WTC11 (cell line): Measurements from ENCODE around the gene GPR152. TPM values are rescaled to one million over a fixed set of nuclear protein-coding genes. Genes with fewer than 3 reads are reported as not detected.

ENCODE experiments used
- ATAC-seq: fragments of 200-7000 bp; cut with Tn5 transposase; 2 replicates; pipeline ENCODE4 v1.10.0; 2021; ENCODE audit warnings: mild to moderate bottlenecking, moderate library complexity
- CTCF ChIA-PET: fragments of 300-600 bp; sonication (Branson Sonifier 250); formaldehyde crosslinking; loops from one replicate; lab custom pipeline; 2021; ENCODE audit warnings: antibody characterized with exemption; lab: Charles Lee
- POLR2A ChIA-PET: fragments of 350-600 bp; sonication (Branson Sonifier 250); formaldehyde crosslinking; loops from one replicate; lab custom pipeline; 2021; ENCODE audit warnings: antibody characterized with exemption; lab: Charles Lee
- DNase-seq: peaks from one replicate; pipeline ENCODE4 v3.0.0; 2021; ENCODE audit warnings: low spot score
- H3K27ac Mint-ChIP-seq: 2 replicates; pipeline ENCODE4 v1.8.0; 2021; ENCODE audit warnings: mixed read lengths
- H3K27me3 Mint-ChIP-seq: 2 replicates; pipeline ENCODE4 v1.8.0; 2021; ENCODE audit warnings: low read depth, mild to moderate bottlenecking, moderate library complexity, mixed read lengths
- H3K36me3 Mint-ChIP-seq: 2 replicates; pipeline ENCODE4 v1.8.0; 2021; ENCODE audit warnings: mixed read lengths
- H3K4me1 Mint-ChIP-seq: 2 replicates; pipeline ENCODE4 v1.8.0; 2022; ENCODE audit warnings: mixed read lengths
- H3K4me3 Mint-ChIP-seq: 2 replicates; pipeline ENCODE4 v1.8.0; 2021; ENCODE audit warnings: mild to moderate bottlenecking, moderate library complexity, mixed read lengths
- H3K9me3 Mint-ChIP-seq: 2 replicates; pipeline ENCODE4 v1.8.0; 2021; ENCODE audit warnings: mixed read lengths
- ATF1 ChIP-seq: sonication (generic); formaldehyde crosslinking; IDR thresholded peaks from 2 replicates; pipeline ENCODE4 v1.8.1; 2023; ENCODE audit warnings: mild to moderate bottlenecking, moderate library complexity, missing genetic modification reagents
- MXD4 ChIP-seq: fragments of 250-450 bp; sonication (Bioruptor Pico); IDR thresholded peaks from 2 replicates; pipeline ENCODE4 v1.8.0; 2021; ENCODE audit warnings: mild to moderate bottlenecking, moderate library complexity, borderline replicate concordance
- PRRX2 ChIP-seq: fragments of 250-450 bp; sonication (Bioruptor Pico); IDR thresholded peaks from 2 replicates; pipeline ENCODE4 v1.8.0; 2021; ENCODE audit warnings: mild to moderate bottlenecking
- RORB ChIP-seq: fragments of 250-450 bp; sonication (Bioruptor Pico); IDR thresholded peaks from 2 replicates; pipeline ENCODE4 v1.9.0; 2021; ENCODE audit warnings: mild to moderate bottlenecking
- SOX15 ChIP-seq: fragments of 250-450 bp; sonication (Bioruptor Pico); IDR thresholded peaks from 2 replicates; pipeline ENCODE4 v1.9.0; 2021; ENCODE audit warnings: mild to moderate bottlenecking
- TCF7 ChIP-seq: sonication (generic); formaldehyde crosslinking; IDR thresholded peaks from 2 replicates; pipeline ENCODE4 v1.8.0; 2022; ENCODE audit warnings: mild to moderate bottlenecking, low read depth, missing genetic modification reagents, moderate library complexity
- ZNF232 ChIP-seq: sonication (generic); formaldehyde crosslinking; IDR thresholded peaks from 2 replicates; pipeline ENCODE4 v1.8.0; 2022; ENCODE audit warnings: mild to moderate bottlenecking, missing genetic modification reagents
- ZNF423 ChIP-seq: fragments of 250-450 bp; sonication (Bioruptor Pico); IDR thresholded peaks from 2 replicates; pipeline ENCODE4 v2.1.2; 2022; ENCODE audit warnings: mild to moderate bottlenecking, moderate library complexity
- total RNA-seq: library from RNA; stranded (reverse); gene quantifications from 3 replicates; pipeline ENCODE4 v1.2.3, GENCODE V29; 2021
- TF ChIP-seq, protein P1 (sequence below): sonication (generic); formaldehyde crosslinking; IDR thresholded peaks from 2 replicates; pipeline ENCODE4 v1.8.1; 2023; ENCODE audit warnings: mild to moderate bottlenecking, missing genetic modification reagents, moderate library complexity
- TF ChIP-seq, protein P2 (sequence below): sonication (generic); formaldehyde crosslinking; IDR thresholded peaks from 2 replicates; pipeline ENCODE4 v1.8.0; 2023; ENCODE audit warnings: mild to moderate bottlenecking, missing genetic modification reagents
- TF ChIP-seq, protein P3 (sequence below): fragments of 250-450 bp; sonication (Bioruptor Pico); conservative IDR thresholded peaks from 2 replicates; pipeline ENCODE4 v1.9.0; 2021; ENCODE audit warnings: mild to moderate bottlenecking
- TF ChIP-seq, protein P4 (sequence below): sonication (generic); formaldehyde crosslinking; IDR thresholded peaks from 2 replicates; pipeline ENCODE4 v1.8.1; 2022; ENCODE audit warnings: low read depth, mild to moderate bottlenecking, moderate library complexity, missing genetic modification reagents, borderline replicate concordance
- TF ChIP-seq, protein P5 (sequence below): fragments of 250-450 bp; sonication (Bioruptor Pico); IDR thresholded peaks from 2 replicates; pipeline ENCODE4 v2.1.2; 2022; ENCODE audit warnings: mild to moderate bottlenecking, moderate library complexity
- TF ChIP-seq, protein P6 (sequence below): sonication (generic); formaldehyde crosslinking; IDR thresholded peaks from 2 replicates; pipeline ENCODE4 v1.8.1; 2023; ENCODE audit warnings: mild to moderate bottlenecking, missing genetic modification reagents
- TF ChIP-seq, protein P7 (sequence below): fragments of 250-450 bp; sonication (Bioruptor Pico); IDR thresholded peaks from 2 replicates; pipeline ENCODE4 v1.9.0; 2021; ENCODE audit warnings: moderate library complexity, mild to moderate bottlenecking, inconsistent platforms, borderline replicate concordance
- TF ChIP-seq, protein P8 (sequence below): sonication (generic); formaldehyde crosslinking; IDR thresholded peaks from 2 replicates; pipeline ENCODE4 v1.8.1; 2023; ENCODE audit warnings: mild to moderate bottlenecking, missing genetic modification reagents, moderate library complexity

GPR152 gene
- total RNA-seq, 1 experiment from 2014 or later: not detected

DNA sequence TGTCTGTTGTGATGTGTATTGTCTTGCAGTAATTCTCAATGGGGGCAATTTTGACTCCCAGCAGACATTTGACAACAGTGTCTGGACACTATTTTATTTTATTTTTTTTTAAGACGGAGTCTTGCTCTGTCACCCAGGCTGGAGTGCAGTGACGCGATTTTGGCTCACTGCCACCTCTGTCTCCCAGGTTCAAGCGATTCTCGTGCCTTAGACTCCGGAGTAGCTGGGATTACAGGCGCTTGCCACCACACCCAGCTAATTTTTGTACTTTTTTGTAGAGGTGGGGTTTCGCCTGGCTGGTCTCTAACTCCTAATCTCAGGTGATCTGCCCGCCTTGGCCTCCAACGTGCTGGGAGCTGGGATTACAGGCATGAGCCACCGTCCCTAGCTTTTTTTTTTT lies 22.8 kb downstream of the GPR152 start:
- POLR2A ChIA-PET: interaction anchor here (2.7 kb wide), 1 partner anchor 28 kb away, joined by 10 read pairs; the partner anchor contains the start of gene PPP1CA
- H3K9me3 Mint-ChIP-seq: no peaks in the 10 kb centered on the region

DNA sequence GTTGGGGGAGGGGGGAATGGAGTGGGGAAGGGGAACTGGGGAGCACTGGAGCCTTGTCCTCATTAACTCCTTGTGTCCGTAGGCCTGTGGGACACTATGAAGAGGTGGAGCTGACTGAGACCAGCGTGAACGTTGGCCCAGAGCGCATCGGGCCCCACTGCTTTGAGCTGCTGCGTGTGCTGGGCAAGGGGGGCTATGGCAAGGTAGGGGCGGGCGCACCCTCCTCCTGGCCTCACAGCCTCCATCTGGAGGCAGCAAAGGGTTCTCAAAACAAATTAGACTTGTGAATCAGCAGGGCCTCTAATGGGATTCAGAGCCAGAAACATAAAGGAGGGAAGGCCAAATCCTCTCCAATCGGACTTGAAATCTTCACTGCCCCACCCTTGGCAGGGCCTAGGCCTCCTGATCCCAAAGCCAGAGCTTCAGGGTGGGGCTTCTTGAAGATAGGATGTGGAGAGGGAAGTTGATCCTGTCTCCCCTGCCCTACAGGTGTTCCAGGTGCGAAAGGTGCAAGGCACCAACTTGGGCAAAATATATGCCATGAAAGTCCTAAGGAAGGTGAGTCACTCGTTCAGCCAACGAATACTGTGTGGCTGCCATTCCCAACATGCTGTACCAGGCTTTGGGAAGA lies 23.4 kb downstream of the GPR152 start:
- CTCF ChIA-PET: interaction anchor here (0.9 to 4.5 kb wide), 3 partner anchors 10 to 78 kb away, joined by 3 to 23 read pairs (median 4); partner anchors contain the start of gene PPP1CA
- TF ChIP-seq, protein P1, sequence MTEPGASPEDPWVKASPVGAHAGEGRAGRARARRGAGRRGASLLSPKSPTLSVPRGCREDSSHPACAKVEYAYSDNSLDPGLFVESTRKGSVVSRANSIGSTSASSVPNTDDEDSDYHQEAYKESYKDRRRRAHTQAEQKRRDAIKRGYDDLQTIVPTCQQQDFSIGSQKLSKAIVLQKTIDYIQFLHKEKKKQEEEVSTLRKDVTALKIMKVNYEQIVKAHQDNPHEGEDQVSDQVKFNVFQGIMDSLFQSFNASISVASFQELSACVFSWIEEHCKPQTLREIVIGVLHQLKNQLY (CRISPR knock-in tag): no peak
- TF ChIP-seq, protein P2, sequence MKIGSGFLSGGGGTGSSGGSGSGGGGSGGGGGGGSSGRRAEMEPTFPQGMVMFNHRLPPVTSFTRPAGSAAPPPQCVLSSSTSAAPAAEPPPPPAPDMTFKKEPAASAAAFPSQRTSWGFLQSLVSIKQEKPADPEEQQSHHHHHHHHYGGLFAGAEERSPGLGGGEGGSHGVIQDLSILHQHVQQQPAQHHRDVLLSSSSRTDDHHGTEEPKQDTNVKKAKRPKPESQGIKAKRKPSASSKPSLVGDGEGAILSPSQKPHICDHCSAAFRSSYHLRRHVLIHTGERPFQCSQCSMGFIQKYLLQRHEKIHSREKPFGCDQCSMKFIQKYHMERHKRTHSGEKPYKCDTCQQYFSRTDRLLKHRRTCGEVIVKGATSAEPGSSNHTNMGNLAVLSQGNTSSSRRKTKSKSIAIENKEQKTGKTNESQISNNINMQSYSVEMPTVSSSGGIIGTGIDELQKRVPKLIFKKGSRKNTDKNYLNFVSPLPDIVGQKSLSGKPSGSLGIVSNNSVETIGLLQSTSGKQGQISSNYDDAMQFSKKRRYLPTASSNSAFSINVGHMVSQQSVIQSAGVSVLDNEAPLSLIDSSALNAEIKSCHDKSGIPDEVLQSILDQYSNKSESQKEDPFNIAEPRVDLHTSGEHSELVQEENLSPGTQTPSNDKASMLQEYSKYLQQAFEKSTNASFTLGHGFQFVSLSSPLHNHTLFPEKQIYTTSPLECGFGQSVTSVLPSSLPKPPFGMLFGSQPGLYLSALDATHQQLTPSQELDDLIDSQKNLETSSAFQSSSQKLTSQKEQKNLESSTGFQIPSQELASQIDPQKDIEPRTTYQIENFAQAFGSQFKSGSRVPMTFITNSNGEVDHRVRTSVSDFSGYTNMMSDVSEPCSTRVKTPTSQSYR: no peak
- TF ChIP-seq RORB (CRISPR knock-in tag) (no peak), MXD4 (CRISPR knock-in tag) (no peak), SOX15 (CRISPR knock-in tag) (no peak), TCF7 (CRISPR knock-in tag) (no peak), PRRX2 (CRISPR knock-in tag) (no peak)
- TF ChIP-seq, protein P3, sequence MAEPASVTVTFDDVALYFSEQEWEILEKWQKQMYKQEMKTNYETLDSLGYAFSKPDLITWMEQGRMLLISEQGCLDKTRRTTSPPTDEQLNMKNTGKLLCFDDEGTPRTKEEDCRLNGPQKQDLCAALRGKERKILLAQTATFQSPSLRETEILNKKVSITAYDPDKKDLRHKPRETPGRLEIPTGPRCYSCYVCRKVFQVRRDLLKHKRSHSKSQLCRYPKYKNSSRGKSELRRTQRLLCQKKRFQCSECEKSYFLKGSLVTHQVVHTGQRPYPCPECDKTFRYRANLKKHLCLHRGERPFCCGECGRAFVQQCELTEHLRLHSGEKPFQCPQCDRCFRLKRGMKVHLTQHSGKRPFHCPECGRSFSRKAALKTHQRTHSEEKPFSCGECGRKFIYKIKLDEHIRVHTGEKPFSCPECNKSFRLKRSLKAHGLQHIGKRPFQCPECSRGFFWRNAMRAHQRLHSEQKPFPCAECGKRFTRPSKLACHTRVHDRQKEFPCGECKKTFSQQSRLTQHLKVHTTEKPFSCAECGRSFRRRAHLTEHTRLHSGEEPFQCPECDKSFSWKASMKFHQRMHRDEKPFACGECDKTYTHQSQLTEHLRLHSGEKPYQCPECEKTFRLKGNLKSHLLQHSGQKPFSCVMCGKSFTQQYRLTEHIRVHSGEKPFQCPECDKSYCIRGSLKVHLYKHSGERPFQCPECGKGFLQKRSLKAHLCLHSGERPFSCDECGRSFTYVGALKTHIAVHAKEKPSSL (CRISPR knock-in tag): no peak
- TF ChIP-seq, all 79 proteins: peak for 0
- peaks cover 9% of the 10 kb centered on the region for H3K36me3 Mint-ChIP-seq
- H3K27ac Mint-ChIP-seq: no peak overlapping the region
- no peak for DNase-seq
- H3K9me3 Mint-ChIP-seq: no peaks in the 10 kb centered on the region
- peak overlapping the region; percentile 97 for H3K4me3 Mint-ChIP-seq
- no peaks in the 10 kb centered on the region for H3K27me3 Mint-ChIP-seq
- no peak for ATAC-seq
- POLR2A ChIA-PET: interaction anchor here (1.4 to 2.7 kb wide), 2 partner anchors 27 to 32 kb away, joined by 6 to 10 read pairs; partner anchors contain the start of gene PPP1CA
- peaks cover 4% of the 10 kb centered on the region for H3K4me1 Mint-ChIP-seq

More for the DNA sequence above, 22.8 kb downstream of the GPR152 start:
- ATAC-seq (no peak), DNase-seq (no peak)
- no peaks in the 10 kb centered on the region for H3K27me3 Mint-ChIP-seq
- H3K36me3 Mint-ChIP-seq: peaks cover 9% of the 10 kb centered on the region
- H3K4me3 Mint-ChIP-seq: peak overlapping the region; percentile 97
- CTCF ChIA-PET: interaction anchor here (1.0 to 4.5 kb wide), 2 partner anchors 9 to 28 kb away, joined by 4 to 23 read pairs; partner anchors contain the start of gene PPP1CA
- TF ChIP-seq ZNF232 (CRISPR knock-in tag) (no peak), ZNF423 (CRISPR knock-in tag) (no peak), ATF1 (CRISPR knock-in tag) (no peak)
- TF ChIP-seq, protein P4, sequence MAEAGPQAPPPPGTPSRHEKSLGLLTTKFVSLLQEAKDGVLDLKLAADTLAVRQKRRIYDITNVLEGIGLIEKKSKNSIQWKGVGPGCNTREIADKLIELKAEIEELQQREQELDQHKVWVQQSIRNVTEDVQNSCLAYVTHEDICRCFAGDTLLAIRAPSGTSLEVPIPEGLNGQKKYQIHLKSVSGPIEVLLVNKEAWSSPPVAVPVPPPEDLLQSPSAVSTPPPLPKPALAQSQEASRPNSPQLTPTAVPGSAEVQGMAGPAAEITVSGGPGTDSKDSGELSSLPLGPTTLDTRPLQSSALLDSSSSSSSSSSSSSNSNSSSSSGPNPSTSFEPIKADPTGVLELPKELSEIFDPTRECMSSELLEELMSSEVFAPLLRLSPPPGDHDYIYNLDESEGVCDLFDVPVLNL (CRISPR knock-in tag): no peak
- TF ChIP-seq, protein P5, sequence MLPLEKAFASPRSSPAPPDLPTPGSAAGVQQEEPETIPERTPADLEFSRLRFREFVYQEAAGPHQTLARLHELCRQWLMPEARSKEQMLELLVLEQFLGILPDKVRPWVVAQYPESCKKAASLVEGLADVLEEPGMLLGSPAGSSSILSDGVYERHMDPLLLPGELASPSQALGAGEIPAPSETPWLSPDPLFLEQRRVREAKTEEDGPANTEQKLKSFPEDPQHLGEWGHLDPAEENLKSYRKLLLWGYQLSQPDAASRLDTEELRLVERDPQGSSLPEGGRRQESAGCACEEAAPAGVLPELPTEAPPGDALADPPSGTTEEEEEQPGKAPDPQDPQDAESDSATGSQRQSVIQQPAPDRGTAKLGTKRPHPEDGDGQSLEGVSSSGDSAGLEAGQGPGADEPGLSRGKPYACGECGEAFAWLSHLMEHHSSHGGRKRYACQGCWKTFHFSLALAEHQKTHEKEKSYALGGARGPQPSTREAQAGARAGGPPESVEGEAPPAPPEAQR (CRISPR knock-in tag): no peak
- TF ChIP-seq, protein P6, sequence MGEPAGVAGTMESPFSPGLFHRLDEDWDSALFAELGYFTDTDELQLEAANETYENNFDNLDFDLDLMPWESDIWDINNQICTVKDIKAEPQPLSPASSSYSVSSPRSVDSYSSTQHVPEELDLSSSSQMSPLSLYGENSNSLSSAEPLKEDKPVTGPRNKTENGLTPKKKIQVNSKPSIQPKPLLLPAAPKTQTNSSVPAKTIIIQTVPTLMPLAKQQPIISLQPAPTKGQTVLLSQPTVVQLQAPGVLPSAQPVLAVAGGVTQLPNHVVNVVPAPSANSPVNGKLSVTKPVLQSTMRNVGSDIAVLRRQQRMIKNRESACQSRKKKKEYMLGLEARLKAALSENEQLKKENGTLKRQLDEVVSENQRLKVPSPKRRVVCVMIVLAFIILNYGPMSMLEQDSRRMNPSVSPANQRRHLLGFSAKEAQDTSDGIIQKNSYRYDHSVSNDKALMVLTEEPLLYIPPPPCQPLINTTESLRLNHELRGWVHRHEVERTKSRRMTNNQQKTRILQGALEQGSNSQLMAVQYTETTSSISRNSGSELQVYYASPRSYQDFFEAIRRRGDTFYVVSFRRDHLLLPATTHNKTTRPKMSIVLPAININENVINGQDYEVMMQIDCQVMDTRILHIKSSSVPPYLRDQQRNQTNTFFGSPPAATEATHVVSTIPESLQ: no peak
- TF ChIP-seq, protein P7, sequence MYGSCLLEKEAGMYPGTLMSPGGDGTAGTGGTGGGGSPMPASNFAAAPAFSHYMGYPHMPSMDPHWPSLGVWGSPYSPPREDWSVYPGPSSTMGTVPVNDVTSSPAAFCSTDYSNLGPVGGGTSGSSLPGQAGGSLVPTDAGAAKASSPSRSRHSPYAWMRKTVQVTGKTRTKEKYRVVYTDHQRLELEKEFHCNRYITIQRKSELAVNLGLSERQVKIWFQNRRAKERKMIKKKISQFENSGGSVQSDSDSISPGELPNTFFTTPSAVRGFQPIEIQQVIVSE (CRISPR knock-in tag): no peak
- TF ChIP-seq, protein P8, sequence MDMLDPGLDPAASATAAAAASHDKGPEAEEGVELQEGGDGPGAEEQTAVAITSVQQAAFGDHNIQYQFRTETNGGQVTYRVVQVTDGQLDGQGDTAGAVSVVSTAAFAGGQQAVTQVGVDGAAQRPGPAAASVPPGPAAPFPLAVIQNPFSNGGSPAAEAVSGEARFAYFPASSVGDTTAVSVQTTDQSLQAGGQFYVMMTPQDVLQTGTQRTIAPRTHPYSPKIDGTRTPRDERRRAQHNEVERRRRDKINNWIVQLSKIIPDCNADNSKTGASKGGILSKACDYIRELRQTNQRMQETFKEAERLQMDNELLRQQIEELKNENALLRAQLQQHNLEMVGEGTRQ (CRISPR knock-in tag): no peak
- TF ChIP-seq, all 79 proteins: peak for 0
- no peak overlapping the region for H3K27ac Mint-ChIP-seq
- H3K4me1 Mint-ChIP-seq: peaks cover 4% of the 10 kb centered on the region
